ENCODE data around the gene DLK1. TPM values are rescaled to one million over a fixed set of nuclear protein-coding genes. Genes with fewer than 3 reads are reported as not detected.
A peak's percentile ranks its signal among the peaks of the same experiment; 100 is the strongest.

DLK1 gene
- total RNA-seq, 1 experiment from 2014 or later, result 0.69 TPM

DNA sequence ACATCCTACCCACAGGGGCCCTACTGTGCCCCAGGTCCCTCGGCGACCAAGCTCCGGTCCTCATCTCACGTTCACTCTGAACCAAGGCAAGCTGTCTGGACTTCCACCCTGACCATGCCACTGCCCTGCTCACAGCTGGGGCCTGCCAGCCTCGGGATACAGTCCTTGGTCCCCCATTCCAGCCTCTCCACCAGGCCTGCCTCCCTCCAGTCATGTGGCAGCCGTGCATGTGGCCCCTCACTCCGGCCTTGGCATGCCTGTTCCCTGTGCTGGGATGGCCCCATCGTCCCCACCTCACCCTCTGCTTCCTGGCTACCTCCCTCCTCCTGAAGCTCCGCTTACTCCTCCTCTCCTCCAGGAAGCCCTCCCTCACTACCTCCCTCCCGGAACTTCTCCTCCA lies 38.6 kb upstream of the DLK1 start:
- Histone ChIP-seq H3K9me3 (ENCODE audit: control insufficient read depth, insufficient read depth, low read depth, low read length) (no peaks in the 10 kb centered on the region), H3K36me3 (ENCODE audit: control insufficient read depth, insufficient read depth, low read length) (no peaks in the 10 kb centered on the region), H3K4me1 (ENCODE audit: control insufficient read depth, insufficient read depth, low read length) (peaks cover 36% of the 10 kb centered on the region), H3K27ac (ENCODE audit: low read length) (peak overlapping the region; percentile 59; the same call in 1 of the 2 replicates), H3K4me3 (ENCODE audit: low read depth in 2 of 2, low read length in 2 of 2) (no peak overlapping the region), H3K27me3 (ENCODE audit: control insufficient read depth, insufficient read depth, low read length) (no peaks in the 10 kb centered on the region)
- CTCF ChIA-PET, result interaction anchor here (0.5 kb wide), 1 partner anchor 1108 kb away, joined by 6 read pairs; no protein-coding TSS in a partner anchor
- BruUV-seq (replicated peaks), result no TSS peak
- TF ChIP-seq POLR2AphosphoS5 (IDR thresholded peaks at IDR 0.05; ENCODE audit: low read depth, low read length), result no peak
- no peak for TF ChIP-seq TCF7L2 (IDR thresholded peaks at IDR 0.05; ENCODE audit: low read depth, low read length)
- TF ChIP-seq, protein P1, sequence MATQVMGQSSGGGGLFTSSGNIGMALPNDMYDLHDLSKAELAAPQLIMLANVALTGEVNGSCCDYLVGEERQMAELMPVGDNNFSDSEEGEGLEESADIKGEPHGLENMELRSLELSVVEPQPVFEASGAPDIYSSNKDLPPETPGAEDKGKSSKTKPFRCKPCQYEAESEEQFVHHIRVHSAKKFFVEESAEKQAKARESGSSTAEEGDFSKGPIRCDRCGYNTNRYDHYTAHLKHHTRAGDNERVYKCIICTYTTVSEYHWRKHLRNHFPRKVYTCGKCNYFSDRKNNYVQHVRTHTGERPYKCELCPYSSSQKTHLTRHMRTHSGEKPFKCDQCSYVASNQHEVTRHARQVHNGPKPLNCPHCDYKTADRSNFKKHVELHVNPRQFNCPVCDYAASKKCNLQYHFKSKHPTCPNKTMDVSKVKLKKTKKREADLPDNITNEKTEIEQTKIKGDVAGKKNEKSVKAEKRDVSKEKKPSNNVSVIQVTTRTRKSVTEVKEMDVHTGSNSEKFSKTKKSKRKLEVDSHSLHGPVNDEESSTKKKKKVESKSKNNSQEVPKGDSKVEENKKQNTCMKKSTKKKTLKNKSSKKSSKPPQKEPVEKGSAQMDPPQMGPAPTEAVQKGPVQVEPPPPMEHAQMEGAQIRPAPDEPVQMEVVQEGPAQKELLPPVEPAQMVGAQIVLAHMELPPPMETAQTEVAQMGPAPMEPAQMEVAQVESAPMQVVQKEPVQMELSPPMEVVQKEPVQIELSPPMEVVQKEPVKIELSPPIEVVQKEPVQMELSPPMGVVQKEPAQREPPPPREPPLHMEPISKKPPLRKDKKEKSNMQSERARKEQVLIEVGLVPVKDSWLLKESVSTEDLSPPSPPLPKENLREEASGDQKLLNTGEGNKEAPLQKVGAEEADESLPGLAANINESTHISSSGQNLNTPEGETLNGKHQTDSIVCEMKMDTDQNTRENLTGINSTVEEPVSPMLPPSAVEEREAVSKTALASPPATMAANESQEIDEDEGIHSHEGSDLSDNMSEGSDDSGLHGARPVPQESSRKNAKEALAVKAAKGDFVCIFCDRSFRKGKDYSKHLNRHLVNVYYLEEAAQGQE (IDR thresholded peaks at IDR 0.05; ENCODE audit: insufficient read depth in 1 of 2, low read depth in 2 of 2, low read length in 1 of 2), result no peak
- TF ChIP-seq, protein P2, sequence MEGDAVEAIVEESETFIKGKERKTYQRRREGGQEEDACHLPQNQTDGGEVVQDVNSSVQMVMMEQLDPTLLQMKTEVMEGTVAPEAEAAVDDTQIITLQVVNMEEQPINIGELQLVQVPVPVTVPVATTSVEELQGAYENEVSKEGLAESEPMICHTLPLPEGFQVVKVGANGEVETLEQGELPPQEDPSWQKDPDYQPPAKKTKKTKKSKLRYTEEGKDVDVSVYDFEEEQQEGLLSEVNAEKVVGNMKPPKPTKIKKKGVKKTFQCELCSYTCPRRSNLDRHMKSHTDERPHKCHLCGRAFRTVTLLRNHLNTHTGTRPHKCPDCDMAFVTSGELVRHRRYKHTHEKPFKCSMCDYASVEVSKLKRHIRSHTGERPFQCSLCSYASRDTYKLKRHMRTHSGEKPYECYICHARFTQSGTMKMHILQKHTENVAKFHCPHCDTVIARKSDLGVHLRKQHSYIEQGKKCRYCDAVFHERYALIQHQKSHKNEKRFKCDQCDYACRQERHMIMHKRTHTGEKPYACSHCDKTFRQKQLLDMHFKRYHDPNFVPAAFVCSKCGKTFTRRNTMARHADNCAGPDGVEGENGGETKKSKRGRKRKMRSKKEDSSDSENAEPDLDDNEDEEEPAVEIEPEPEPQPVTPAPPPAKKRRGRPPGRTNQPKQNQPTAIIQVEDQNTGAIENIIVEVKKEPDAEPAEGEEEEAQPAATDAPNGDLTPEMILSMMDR (IDR thresholded peaks at IDR 0.05), result no peak
- TF ChIP-seq SIN3A (IDR thresholded peaks at IDR 0.05; ENCODE audit: borderline replicate concordance, insufficient read depth, low read depth, low read length), result no peak
- intact Hi-C loops (cut with micrococcal nuclease; ENCODE audit: unreplicated experiment), result no loop called here
- POLR2A ChIA-PET, result no interaction called here
- in situ Hi-C loops (cut with HindIII; ENCODE audit: low pct_unique_long_range_greater_than_20kb, low sequenced_read_pairs), result no loop called here
- DNase-seq (ENCODE audit: low read depth, low spot score), result no peak
- ATAC-seq, result no peak

DNA sequence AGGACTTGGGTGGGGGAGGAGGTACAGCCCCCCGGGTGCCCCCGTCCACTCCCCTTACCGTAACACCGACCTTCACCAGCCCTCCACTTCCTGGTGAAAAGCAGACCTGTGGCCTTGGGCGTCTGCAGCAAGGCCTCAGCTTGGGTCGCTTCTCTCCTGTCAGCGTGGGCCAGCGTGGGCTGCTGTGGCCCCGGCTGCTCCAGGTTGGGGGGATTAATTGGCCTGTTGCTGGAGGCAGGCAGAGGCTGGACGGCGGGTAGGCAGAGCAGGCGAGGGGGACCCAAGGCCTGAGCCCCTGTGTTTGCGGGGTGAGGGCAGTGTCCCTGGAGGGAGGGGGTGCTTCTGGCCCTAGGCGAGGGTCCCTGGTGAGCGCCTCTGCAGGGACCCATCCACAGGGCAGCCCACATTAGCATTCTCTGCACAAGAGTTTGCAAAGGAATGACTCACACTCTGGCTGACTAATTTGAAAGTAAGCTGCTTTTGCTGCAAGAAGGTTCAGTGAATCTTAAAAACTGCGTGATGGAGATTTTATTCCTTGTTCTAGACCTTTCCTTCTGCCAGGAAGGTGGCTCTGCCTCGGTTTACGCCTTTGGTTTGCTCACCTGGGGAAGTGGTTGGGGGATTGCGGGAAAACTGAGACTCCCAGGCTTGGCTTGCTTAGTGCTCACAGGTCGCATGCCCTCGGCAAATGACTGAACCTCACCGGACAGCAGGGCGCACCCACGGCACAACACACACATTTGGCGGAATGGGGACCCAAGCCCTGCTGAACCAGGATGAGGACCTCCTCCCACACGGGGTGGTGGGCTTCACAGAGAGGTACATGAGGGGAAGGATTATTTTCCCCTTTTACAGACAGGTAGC lies 37.9 kb upstream of the DLK1 start:
- Histone ChIP-seq H3K27me3 (ENCODE audit: control insufficient read depth, insufficient read depth, low read length) (no peaks in the 10 kb centered on the region), H3K4me3 (ENCODE audit: low read depth in 2 of 2, low read length in 2 of 2) (peak overlapping the region in 1 of 2 experiments; percentile 36; a peak in 2 of 4 replicates), H3K9me3 (ENCODE audit: control insufficient read depth, insufficient read depth, low read depth, low read length) (no peaks in the 10 kb centered on the region), H3K27ac (ENCODE audit: low read length) (peak overlapping the region; percentile 71), H3K36me3 (ENCODE audit: control insufficient read depth, insufficient read depth, low read length) (no peaks in the 10 kb centered on the region), H3K4me1 (ENCODE audit: control insufficient read depth, insufficient read depth, low read length) (peaks cover 42% of the 10 kb centered on the region)
- POLR2A ChIA-PET, result no interaction called here
- TF ChIP-seq POLR2AphosphoS5 (IDR thresholded peaks at IDR 0.05; ENCODE audit: low read depth, low read length) (no peak), TCF7L2 (IDR thresholded peaks at IDR 0.05; ENCODE audit: low read depth, low read length) (no peak), SIN3A (IDR thresholded peaks at IDR 0.05; ENCODE audit: borderline replicate concordance, insufficient read depth, low read depth, low read length) (no peak)
- TF ChIP-seq, protein P1 (IDR thresholded peaks at IDR 0.05; ENCODE audit: insufficient read depth in 1 of 2, low read depth in 2 of 2, low read length in 1 of 2), result no peak
- TF ChIP-seq, protein P2 (IDR thresholded peaks at IDR 0.05), result no peak
- in situ Hi-C loops (cut with HindIII; ENCODE audit: low pct_unique_long_range_greater_than_20kb, low sequenced_read_pairs) (no loop called here), intact Hi-C loops (cut with micrococcal nuclease; ENCODE audit: unreplicated experiment) (no loop called here)
- DNase-seq (ENCODE audit: low read depth, low spot score) (peak; percentile 64), ATAC-seq (peak; percentile 39)
- BruUV-seq (replicated peaks), result no TSS peak
- CTCF ChIA-PET, result interaction anchor here (0.6 kb wide), 1 partner anchor 43 kb away, joined by 3 read pairs; no protein-coding TSS in a partner anchor

All from Panc1 (cell line).